RWPE2 (cell line): Measurements from ENCODE around the gene USH2A.

ENCODE experiments used
- ATAC-seq: fragments of 200-7000 bp; cut with Tn5 transposase; 3 replicates; pipeline ENCODE4 v1.9.1; 2021; ENCODE audit warnings: low read depth
- DNase-seq: peaks from one replicate; pipeline ENCODE4 v3.0.0-alpha.2; 2020; ENCODE audit warnings: low spot score
- H3K27ac ChIP-seq: fragments of 450-650 bp; 2 replicates; pipeline ENCODE4 v1.5.1; 2017; ENCODE audit warnings: mild to moderate bottlenecking; ENCODE audit not compliant: poor library complexity, severe bottlenecking
- H3K27me3 ChIP-seq: fragments of 250-450 bp; sonication (Bioruptor Pico); 2 replicates; pipeline ENCODE4 v1.5.1; 2021; ENCODE audit warnings: mild to moderate bottlenecking, moderate library complexity; ENCODE audit not compliant: insufficient read depth, poor library complexity, severe bottlenecking
- H3K36me3 ChIP-seq: fragments of 250-450 bp; sonication (Bioruptor Pico); 2 replicates; pipeline ENCODE4 v1.5.1; 2020; ENCODE audit warnings: low read depth, mild to moderate bottlenecking, moderate library complexity
- H3K4me1 ChIP-seq: fragments of 250-450 bp; sonication (Bioruptor Pico); 2 replicates; pipeline ENCODE4 v1.5.1; 2021; ENCODE audit warnings: mild to moderate bottlenecking, moderate library complexity; ENCODE audit not compliant: insufficient read depth, poor library complexity, severe bottlenecking
- H3K4me3 ChIP-seq: fragments of 250-450 bp; sonication (Bioruptor Pico); 2 replicates; pipeline ENCODE4 v1.5.1; 2021; ENCODE audit warnings: mild to moderate bottlenecking, moderate library complexity; ENCODE audit not compliant: severe bottlenecking
- H3K9me3 ChIP-seq: fragments of 250-450 bp; sonication (Bioruptor Pico); 2 replicates; pipeline ENCODE4 v1.5.1; 2021; ENCODE audit warnings: mild to moderate bottlenecking, moderate library complexity; ENCODE audit not compliant: severe bottlenecking
- CTCF ChIP-seq: fragments of 450-650 bp; IDR thresholded peaks from one replicate; pipeline ENCODE4 v1.5.1; 2017; ENCODE audit warnings: mild to moderate bottlenecking, moderate library complexity; ENCODE audit not compliant: poor library complexity, severe bottlenecking

USH2A gene

DNA sequence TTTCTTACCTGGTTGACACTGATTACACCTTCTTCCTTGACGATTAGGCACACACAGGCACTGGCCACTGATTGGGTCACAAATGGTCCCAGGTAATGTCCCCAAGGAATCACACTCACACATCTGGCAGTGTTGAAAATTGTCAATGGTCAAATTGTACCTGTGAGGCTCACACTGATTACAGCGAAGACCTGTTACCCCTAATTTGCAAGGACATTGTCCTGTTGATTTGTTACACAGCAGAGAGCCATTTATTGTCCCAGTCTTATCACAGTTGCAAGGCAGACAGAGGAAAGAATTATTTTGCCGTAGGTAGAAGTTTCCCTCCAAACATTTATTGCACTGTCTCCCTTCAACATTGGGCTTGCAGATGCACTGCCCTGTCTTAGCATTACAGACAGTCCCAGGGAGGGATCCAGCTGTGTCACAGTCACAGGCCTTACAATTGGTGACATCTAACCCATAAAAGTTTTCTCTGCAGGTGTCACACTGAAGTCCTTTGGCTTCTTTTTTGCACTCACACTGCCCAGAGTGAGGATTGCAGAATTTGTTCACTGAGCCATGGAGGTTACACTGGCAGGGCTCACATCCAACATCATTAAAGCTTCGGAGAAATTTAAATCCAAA is 176.6 kb downstream of the USH2A start:
- Histone ChIP-seq H3K27ac (no peak overlapping the region), H3K27me3 (no peaks in the 10 kb centered on the region), H3K36me3 (no peaks in the 10 kb centered on the region), H3K9me3 (no peaks in the 10 kb centered on the region), H3K4me1 (no peaks in the 10 kb centered on the region), H3K4me3 (no peak overlapping the region)
- DNase-seq = no peak
- TF ChIP-seq CTCF = no peak
- ATAC-seq = no peak

DNA sequence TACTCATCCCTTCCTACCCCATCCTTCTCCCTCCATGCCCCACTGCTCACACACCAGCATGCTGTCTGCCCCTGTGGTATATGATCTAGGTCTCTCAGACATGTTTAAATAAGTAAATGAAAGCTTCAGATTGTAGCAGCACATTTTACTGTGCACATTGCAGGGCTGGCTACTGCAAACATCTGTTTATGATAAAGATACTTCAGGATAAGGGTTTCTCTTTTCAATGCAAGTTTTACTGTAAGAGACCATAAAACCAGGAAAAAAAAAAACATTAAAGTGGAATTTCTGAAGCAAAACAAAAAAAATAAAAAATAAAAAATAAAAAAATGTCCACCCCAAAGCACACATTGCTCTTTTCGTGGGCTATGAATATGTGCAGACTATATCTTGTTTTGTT is 184.4 kb downstream of the USH2A start:
- Histone ChIP-seq H3K27ac (no peak overlapping the region), H3K36me3 (no peaks in the 10 kb centered on the region), H3K4me1 (no peaks in the 10 kb centered on the region), H3K4me3 (no peak overlapping the region), H3K27me3 (no peaks in the 10 kb centered on the region), H3K9me3 (no peaks in the 10 kb centered on the region)
- DNase-seq = no peak
- no peak for ATAC-seq
- no peak for TF ChIP-seq CTCF

GRCh38 chr1:216237927-216238542 is 185.2 kb downstream of the USH2A start:
- Histone ChIP-seq H3K36me3 (no peaks in the 10 kb centered on the region), H3K27ac (no peak overlapping the region), H3K9me3 (no peaks in the 10 kb centered on the region), H3K4me3 (no peak overlapping the region), H3K27me3 (no peaks in the 10 kb centered on the region), H3K4me1 (no peaks in the 10 kb centered on the region)
- no peak for TF ChIP-seq CTCF
- DNase-seq (no peak), ATAC-seq (no peak)

- ATAC-seq = no peak
- H3K36me3 ChIP-seq = no peaks in the 10 kb centered on the region
- no peak for TF ChIP-seq CTCF
- no peak overlapping the region for H3K4me3 ChIP-seq
- DNase-seq = no peak
- H3K4me1 ChIP-seq = no peaks in the 10 kb centered on the region
- H3K27me3 ChIP-seq = no peaks in the 10 kb centered on the region
- H3K27ac ChIP-seq = no peak overlapping the region
- no peaks in the 10 kb centered on the region for H3K9me3 ChIP-seq
Observed at GRCh38 chr1:216224233-216224632, 199.0 kb downstream of the USH2A start.

DNA sequence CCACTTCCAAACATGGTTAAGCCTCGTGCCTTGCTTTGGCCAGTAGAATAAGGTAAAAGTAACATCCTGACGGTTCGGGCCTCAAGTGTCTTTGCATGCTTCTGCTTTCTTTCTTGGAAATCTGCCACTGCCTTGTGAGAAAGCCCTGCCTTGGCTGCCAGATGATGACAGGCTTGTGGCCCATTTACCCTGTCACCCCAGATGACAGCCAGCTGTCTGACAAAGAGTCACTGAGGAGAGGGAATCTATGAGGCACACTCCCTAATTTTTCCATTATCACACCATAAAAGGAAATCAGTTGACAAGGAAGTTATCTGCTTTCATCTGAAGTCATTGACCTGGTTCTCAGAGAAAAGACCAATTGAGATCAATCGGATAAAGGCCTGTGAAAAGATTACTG is 199.8 kb downstream of the USH2A start:
- DNase-seq (no peak), ATAC-seq (no peak)
- H3K36me3 ChIP-seq = no peaks in the 10 kb centered on the region
- H3K4me3 ChIP-seq = no peak overlapping the region
- TF ChIP-seq CTCF = no peak
- H3K27me3 ChIP-seq = no peaks in the 10 kb centered on the region
- H3K9me3 ChIP-seq = no peaks in the 10 kb centered on the region
- no peaks in the 10 kb centered on the region for H3K4me1 ChIP-seq
- no peak overlapping the region for H3K27ac ChIP-seq
